Tibial nerve (tissue), 4 donors: ENCODE measurements around the gene EBI3. TPM values are rescaled to one million over a fixed set of nuclear protein-coding genes. Genes with fewer than 3 reads are reported as not detected.
A peak's percentile ranks its signal among the peaks of the same experiment; 100 is the strongest.
"Not testable (repeated sequence)": the region's sequence is repeated elsewhere in the genome, so short reads cannot be mapped to it uniquely, and the experiment has no call there.

Experiments used
- DNase-seq, 2 donors: peaks; one replicate each; pipeline ENCODE4 v3.0.0-alpha.2; 2019; ENCODE audit warnings: low spot score in 2 of 2
- H3K27ac ChIP-seq, 4 donors: fragments of 200-600 bp; sonication (generic) in 3 of 4; one replicate each; pipeline ENCODE4 v1.5.1; 2017 to 2019; ENCODE audit warnings: mild to moderate bottlenecking in 1 of 4
- H3K27me3 ChIP-seq, 2 donors: fragments of 200-600 bp; sonication (generic) in 1 of 2; one replicate each; pipeline versions ENCODE4 v1.5.1 to v1.6.0; 2017 to 2019
- H3K36me3 ChIP-seq, 3 donors: fragments of 200-600 bp; sonication (generic); one replicate each; pipeline ENCODE4 v1.5.1; 2018 to 2019
- H3K4me1 ChIP-seq, 4 donors: fragments of 200-600 bp; sonication (generic) in 3 of 4; one replicate each; pipeline ENCODE4 v1.5.1; 2017 to 2019
- H3K4me3 ChIP-seq, 4 donors: fragments of 200-600 bp; sonication (generic) in 3 of 4; one replicate each; pipeline ENCODE4 v1.5.1; 2017 to 2019; ENCODE audit warnings: mild to moderate bottlenecking in 1 of 4, moderate library complexity in 1 of 4
- H3K9me3 ChIP-seq, 4 donors: fragments of 200-600 bp; sonication (generic) in 3 of 4; one replicate each; pipeline ENCODE4 v1.5.1; 2017 to 2019
- EP300 ChIP-seq, 2 donors: sonication (generic); formaldehyde crosslinking; IDR thresholded peaks; one replicate each; pipeline ENCODE4 v1.6.1; 2017; ENCODE audit warnings: antibody characterized with exemption in 2 of 2, mild to moderate bottlenecking in 1 of 2
- POLR2A ChIP-seq, 2 donors: fragments of 450-650 bp; IDR thresholded peaks; one replicate each; pipeline ENCODE4 v1.6.1; 2017; ENCODE audit warnings: antibody characterized with exemption in 2 of 2, mild to moderate bottlenecking in 2 of 2, moderate library complexity in 2 of 2
- WGBS, 2 donors: methylation state at CpG; one replicate each; pipeline ENCODE4 v1.1.5; 2018; 5-methylcytosine and 5-hydroxymethylcytosine counted together
- total RNA-seq, 4 donors: library from RNA; depleted of rRNA; stranded (reverse); fragments of >200 nt; gene quantifications; one replicate each; pipeline ENCODE4 v1.1.0, GENCODE V29; 2016
- TF ChIP-seq, protein P1 (sequence below), 5 experiments: fragments of 200-600 bp in 3 of 5; fragments of 450-650 bp in 2 of 5; sonication (generic) in 3 of 5; IDR thresholded peaks; one replicate each; pipeline ENCODE4 v1.5.1; 2016 to 2019; ENCODE audit warnings: antibody characterized with exemption in 5 of 5, mild to moderate bottlenecking in 3 of 5, moderate library complexity in 2 of 5

EBI3 gene
- total RNA-seq, 4 donors from 2014 or later: 1.4 to 18.0 (median 9.0) TPM

DNA sequence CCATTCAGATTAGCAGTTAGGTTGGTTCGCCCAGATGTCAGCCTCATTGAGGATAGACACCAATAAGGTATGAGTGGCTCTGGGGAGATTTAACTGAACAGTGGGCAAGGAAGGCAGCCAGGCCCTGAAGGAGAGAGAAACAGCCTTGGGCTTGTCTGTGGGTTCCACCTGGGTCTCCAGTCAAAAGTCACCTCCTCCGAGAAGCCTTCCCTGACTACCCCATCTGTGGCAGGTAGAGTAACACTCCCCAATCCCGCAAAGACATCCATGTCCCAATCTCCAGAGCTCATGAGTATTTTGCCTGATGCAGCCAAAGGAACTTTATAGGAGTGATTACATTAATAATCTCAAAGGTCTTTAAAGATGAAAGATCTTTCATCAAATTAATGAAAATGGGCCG is 9.5 kb downstream of the EBI3 start:
- Histone ChIP-seq H3K27me3 (peaks cover 0 to 21% of the 10 kb centered on the region in 2 donors), H3K27ac (no peak overlapping the region), H3K9me3 (peaks cover 0 to 11% (median 0%) of the 10 kb centered on the region in 4 donors), H3K4me1 (no peaks in the 10 kb centered on the region), H3K36me3 (no peaks in the 10 kb centered on the region), H3K4me3 (no peak overlapping the region)
- DNase-seq: no peak
- 84 to 89% methylated on average over 4 of the region's 4 CpGs for WGBS, 2 donors
- TF ChIP-seq, protein P1, sequence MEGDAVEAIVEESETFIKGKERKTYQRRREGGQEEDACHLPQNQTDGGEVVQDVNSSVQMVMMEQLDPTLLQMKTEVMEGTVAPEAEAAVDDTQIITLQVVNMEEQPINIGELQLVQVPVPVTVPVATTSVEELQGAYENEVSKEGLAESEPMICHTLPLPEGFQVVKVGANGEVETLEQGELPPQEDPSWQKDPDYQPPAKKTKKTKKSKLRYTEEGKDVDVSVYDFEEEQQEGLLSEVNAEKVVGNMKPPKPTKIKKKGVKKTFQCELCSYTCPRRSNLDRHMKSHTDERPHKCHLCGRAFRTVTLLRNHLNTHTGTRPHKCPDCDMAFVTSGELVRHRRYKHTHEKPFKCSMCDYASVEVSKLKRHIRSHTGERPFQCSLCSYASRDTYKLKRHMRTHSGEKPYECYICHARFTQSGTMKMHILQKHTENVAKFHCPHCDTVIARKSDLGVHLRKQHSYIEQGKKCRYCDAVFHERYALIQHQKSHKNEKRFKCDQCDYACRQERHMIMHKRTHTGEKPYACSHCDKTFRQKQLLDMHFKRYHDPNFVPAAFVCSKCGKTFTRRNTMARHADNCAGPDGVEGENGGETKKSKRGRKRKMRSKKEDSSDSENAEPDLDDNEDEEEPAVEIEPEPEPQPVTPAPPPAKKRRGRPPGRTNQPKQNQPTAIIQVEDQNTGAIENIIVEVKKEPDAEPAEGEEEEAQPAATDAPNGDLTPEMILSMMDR (IDR thresholded peaks at IDR 0.05): no peak
- TF ChIP-seq EP300 (IDR thresholded peaks at IDR 0.05) (no peak), POLR2A (IDR thresholded peaks at IDR 0.05) (no peak)

DNA sequence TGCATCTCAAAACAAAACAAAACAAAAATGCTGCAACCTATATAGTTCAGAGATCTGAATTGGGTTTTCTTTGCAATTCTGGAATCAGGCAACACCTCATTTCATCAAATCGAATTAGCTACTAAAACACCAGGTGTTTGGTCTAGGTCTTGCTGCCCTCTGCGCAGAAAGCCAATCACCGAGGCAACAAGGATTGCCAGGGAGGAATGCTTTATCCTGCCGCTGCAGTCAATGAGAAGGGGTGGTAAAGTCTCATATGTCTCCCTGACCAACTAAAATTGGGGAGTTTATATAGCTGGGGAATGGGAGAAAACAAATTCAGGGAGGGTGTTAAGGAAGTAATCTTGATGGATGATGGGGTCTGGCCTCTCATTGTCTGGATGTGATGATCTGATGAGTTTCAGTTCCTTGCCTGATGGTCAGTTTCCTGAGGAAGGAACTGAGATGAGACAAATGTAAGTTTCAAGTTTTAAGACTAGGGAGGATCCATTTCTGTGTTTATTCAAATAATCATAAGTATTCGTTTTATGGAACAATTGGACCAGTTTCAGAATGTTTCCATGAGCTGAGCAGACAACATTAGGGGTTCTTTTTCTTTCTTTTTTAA is 12.6 kb downstream of the EBI3 start:
- no peak for DNase-seq
- TF ChIP-seq, protein P1 (IDR thresholded peaks at IDR 0.05): no peak
- TF ChIP-seq POLR2A (IDR thresholded peaks at IDR 0.05) (no peak), EP300 (IDR thresholded peaks at IDR 0.05) (peak in 1 of 2 donors; percentile 11)
- WGBS, 2 donors: 75% methylated on average over 5 of the region's 5 CpGs
- H3K4me1 ChIP-seq: peaks cover 0 to 9% (median 2%) of the 10 kb centered on the region in 4 donors
- H3K4me3 ChIP-seq: no peak overlapping the region
- peaks cover 0 to 11% (median 0%) of the 10 kb centered on the region in 4 donors for H3K9me3 ChIP-seq
- H3K27ac ChIP-seq: no peak overlapping the region
- H3K27me3 ChIP-seq: peaks cover 0 to 5% of the 10 kb centered on the region in 2 donors
- no peaks in the 10 kb centered on the region for H3K36me3 ChIP-seq

DNA sequence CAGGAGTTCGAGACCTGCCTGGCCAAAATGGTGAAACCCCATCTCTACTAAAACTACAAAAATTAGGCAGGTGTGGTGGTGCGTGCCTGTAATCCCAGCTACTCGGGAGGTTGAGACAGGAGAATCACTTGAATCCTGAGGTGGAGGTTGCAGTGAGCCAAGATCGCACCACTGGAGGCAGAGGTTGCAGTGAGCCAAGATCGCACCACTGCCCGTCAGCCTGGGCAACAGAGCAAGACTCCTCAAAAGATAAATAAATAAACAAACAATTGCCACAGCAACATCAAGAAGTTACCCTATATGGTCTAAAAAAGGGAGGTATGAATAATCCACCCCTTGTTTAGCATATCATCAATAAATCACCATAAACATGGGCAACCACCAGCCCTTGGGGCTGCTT is 16.6 kb downstream of the EBI3 start:
- not testable (repeated sequence) for H3K4me3 ChIP-seq, H3K27me3 ChIP-seq, DNase-seq, H3K27ac ChIP-seq
- H3K36me3 ChIP-seq: peaks cover 0 to 24% (median 23%) of the 10 kb centered on the region in 3 donors
- H3K4me1 ChIP-seq: peaks cover 0 to 19% (median 9%) of the 10 kb centered on the region in 4 donors
- peaks cover 0 to 11% (median 0%) of the 10 kb centered on the region in 4 donors for H3K9me3 ChIP-seq
- WGBS, 2 donors: 98 to 99% methylated on average over 6 of the region's 6 CpGs

- Histone ChIP-seq H3K4me3 (peak within 1 kb of the TSS; percentile 38 to 76 (median 60)), H3K27me3 (no peaks in the 10 kb centered on the region), H3K36me3 (peaks cover 0 to 35% (median 33%) of the 10 kb centered on the region in 3 donors), H3K9me3 (peaks cover 0 to 2% (median 0%) of the 10 kb centered on the region in 4 donors), H3K4me1 (peaks cover 0 to 19% (median 9%) of the 10 kb centered on the region in 4 donors), H3K27ac (peak within 1 kb of the TSS; percentile 92 to 97 (median 96))
- DNase-seq: peak; percentile 99 to 100
- 1% methylated on average over 41 to 42 of the region's 45 CpGs for WGBS, 2 donors
- TF ChIP-seq, protein P1 (IDR thresholded peaks at IDR 0.05): peak in 4 of 5 experiments; percentile 37 to 71 (median 44)
- TF ChIP-seq EP300 (IDR thresholded peaks at IDR 0.05) (peak; percentile 79 to 91), POLR2A (IDR thresholded peaks at IDR 0.05) (peak; percentile 4 to 46)
These were observed 17.7 kb downstream of the EBI3 start, which contains the start of gene YJU2 for GRCh38 chr19:4246767-4247593. Gene YJU2, plus strand, starts transcription at chr19:4247080. Its CDS starts 67 bp downstream, at chr19:4247147.

- Histone ChIP-seq H3K27ac (no peak overlapping the region), H3K9me3 (peaks cover 0 to 7% (median 0%) of the 10 kb centered on the region in 4 donors), H3K4me1 (peaks cover 0 to 7% (median 0%) of the 10 kb centered on the region in 4 donors), H3K36me3 (peaks cover 2 to 100% (median 46%) of the 10 kb centered on the region in 3 donors), H3K27me3 (no peaks in the 10 kb centered on the region), H3K4me3 (no peak overlapping the region)
- 98% methylated on average over 4 of the region's 4 CpGs for WGBS, 2 donors
- TF ChIP-seq POLR2A (IDR thresholded peaks at IDR 0.05): no peak
- TF ChIP-seq, protein P1 (IDR thresholded peaks at IDR 0.05): no peak
- no peak for TF ChIP-seq EP300 (IDR thresholded peaks at IDR 0.05)
- DNase-seq: no peak
These were observed 27.2 kb downstream of the EBI3 start for GRCh38 chr19:4256563-4256962.
